ENCODE results near the gene TMTC4.

The TMTC4 gene

DNA sequence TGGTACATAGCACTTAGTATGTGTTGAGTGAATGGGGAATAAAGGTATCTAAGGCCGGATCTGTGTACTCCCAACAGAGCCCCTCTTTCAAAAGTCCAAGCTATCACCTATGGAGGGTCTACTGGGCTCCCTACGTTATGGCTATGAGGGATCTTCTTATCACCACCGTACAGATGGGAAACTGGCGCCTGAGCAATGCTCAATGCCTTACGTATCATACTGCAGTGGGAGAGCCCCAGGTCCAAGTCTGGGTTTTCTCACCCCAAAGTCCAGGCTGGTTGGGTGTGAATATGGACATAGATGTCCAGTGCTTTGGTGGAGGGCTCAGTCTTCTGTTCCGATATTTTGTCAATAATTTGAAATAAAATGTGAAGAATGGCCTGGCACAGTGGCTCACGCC, 72.9 kb downstream of the TMTC4 start:
- no peak overlapping the region for H3K4me3 ChIP-seq (ENCODE audit: low read depth, low read length)
- H3K4me1 ChIP-seq (ENCODE audit: control insufficient read depth, insufficient read depth, low read length) = no peaks in the 10 kb centered on the region
- H3K9me3 ChIP-seq (ENCODE audit: control insufficient read depth, insufficient read depth, low read length) = no peaks in the 10 kb centered on the region
- H3K27me3 ChIP-seq (ENCODE audit: control insufficient read depth, insufficient read depth, low read length) = no peaks in the 10 kb centered on the region
- H3K9ac ChIP-seq (ENCODE audit: low read depth, low read length) = no peak overlapping the region
- H3K27ac ChIP-seq (ENCODE audit: low read depth, low read length) = no peak overlapping the region
- H3K36me3 ChIP-seq (ENCODE audit: control insufficient read depth, insufficient read depth, low read length) = no peaks in the 10 kb centered on the region

DNA sequence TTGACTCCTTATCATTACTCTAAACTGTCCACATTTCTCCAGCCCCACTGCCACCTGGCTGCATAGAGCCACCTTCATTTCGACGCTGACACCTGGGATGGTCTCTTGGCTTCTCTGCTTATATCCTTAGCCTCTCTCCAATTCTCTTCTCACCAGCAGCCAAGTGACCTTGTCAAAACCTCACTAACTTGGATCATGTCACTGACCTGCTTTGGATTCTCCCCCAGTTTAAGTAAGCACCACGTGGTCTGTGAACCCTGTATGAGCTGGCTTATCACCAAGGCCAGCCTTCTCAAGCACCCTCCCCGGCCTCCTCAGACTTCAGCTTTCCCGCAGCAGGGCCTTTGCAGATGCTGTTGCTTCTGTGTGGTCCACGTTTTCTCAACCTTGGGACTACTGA, 73.7 kb downstream of the TMTC4 start:
- H3K27ac ChIP-seq (ENCODE audit: low read depth, low read length) = no peak overlapping the region
- no peaks in the 10 kb centered on the region for H3K9me3 ChIP-seq (ENCODE audit: control insufficient read depth, insufficient read depth, low read length)
- H3K4me3 ChIP-seq (ENCODE audit: low read depth, low read length) = no peak overlapping the region
- no peaks in the 10 kb centered on the region for H3K27me3 ChIP-seq (ENCODE audit: control insufficient read depth, insufficient read depth, low read length)
- H3K36me3 ChIP-seq (ENCODE audit: control insufficient read depth, insufficient read depth, low read length) = no peaks in the 10 kb centered on the region
- H3K9ac ChIP-seq (ENCODE audit: low read depth, low read length) = no peak overlapping the region
- no peaks in the 10 kb centered on the region for H3K4me1 ChIP-seq (ENCODE audit: control insufficient read depth, insufficient read depth, low read length)

- Histone ChIP-seq H3K4me1 (ENCODE audit: control insufficient read depth, insufficient read depth, low read length) (no peaks in the 10 kb centered on the region), H3K36me3 (ENCODE audit: control insufficient read depth, insufficient read depth, low read length) (no peaks in the 10 kb centered on the region), H3K27me3 (ENCODE audit: control insufficient read depth, insufficient read depth, low read length) (no peaks in the 10 kb centered on the region), H3K9me3 (ENCODE audit: control insufficient read depth, insufficient read depth, low read length) (no peaks in the 10 kb centered on the region), H3K9ac (ENCODE audit: low read depth, low read length) (no peak overlapping the region), H3K27ac (ENCODE audit: low read depth, low read length) (no peak overlapping the region), H3K4me3 (ENCODE audit: low read depth, low read length) (no peak overlapping the region)
Observed at GRCh38 chr13:100600461-100600860, 74.1 kb downstream of the TMTC4 start.

DNA sequence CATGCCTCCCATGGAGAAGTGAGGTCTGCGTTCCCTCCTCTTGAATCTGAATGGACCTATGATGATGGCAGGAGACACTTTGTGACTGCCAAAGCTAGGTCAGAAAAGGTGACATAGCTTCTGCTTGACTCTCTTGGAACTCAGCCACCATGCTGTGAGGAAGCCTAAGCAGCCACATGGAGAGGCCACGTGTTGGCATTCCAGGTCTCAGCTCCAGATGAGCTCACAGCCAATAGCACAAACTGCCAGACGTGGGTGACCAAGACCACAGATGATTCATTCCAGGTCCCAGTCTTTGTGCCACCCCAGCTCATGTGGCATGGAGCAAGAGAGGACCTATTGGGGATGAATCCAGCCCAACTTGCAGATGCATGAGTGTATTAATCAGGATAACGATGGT, 77.3 kb downstream of the TMTC4 start:
- Histone ChIP-seq H3K36me3 (ENCODE audit: control insufficient read depth, insufficient read depth, low read length) (no peaks in the 10 kb centered on the region), H3K4me3 (ENCODE audit: low read depth, low read length) (no peak overlapping the region), H3K27ac (ENCODE audit: low read depth, low read length) (no peak overlapping the region), H3K9me3 (ENCODE audit: control insufficient read depth, insufficient read depth, low read length) (no peaks in the 10 kb centered on the region), H3K4me1 (ENCODE audit: control insufficient read depth, insufficient read depth, low read length) (no peaks in the 10 kb centered on the region), H3K27me3 (ENCODE audit: control insufficient read depth, insufficient read depth, low read length) (no peaks in the 10 kb centered on the region), H3K9ac (ENCODE audit: low read depth, low read length) (no peak overlapping the region)

GRCh38 chr13:100596516-100596915, 78.1 kb downstream of the TMTC4 start:
- Histone ChIP-seq H3K9ac (ENCODE audit: low read depth, low read length) (no peak overlapping the region), H3K36me3 (ENCODE audit: control insufficient read depth, insufficient read depth, low read length) (no peaks in the 10 kb centered on the region), H3K27ac (ENCODE audit: low read depth, low read length) (no peak overlapping the region), H3K9me3 (ENCODE audit: control insufficient read depth, insufficient read depth, low read length) (no peaks in the 10 kb centered on the region), H3K27me3 (ENCODE audit: control insufficient read depth, insufficient read depth, low read length) (no peaks in the 10 kb centered on the region), H3K4me1 (ENCODE audit: control insufficient read depth, insufficient read depth, low read length) (no peaks in the 10 kb centered on the region), H3K4me3 (ENCODE audit: low read depth, low read length) (no peak overlapping the region)

DNA sequence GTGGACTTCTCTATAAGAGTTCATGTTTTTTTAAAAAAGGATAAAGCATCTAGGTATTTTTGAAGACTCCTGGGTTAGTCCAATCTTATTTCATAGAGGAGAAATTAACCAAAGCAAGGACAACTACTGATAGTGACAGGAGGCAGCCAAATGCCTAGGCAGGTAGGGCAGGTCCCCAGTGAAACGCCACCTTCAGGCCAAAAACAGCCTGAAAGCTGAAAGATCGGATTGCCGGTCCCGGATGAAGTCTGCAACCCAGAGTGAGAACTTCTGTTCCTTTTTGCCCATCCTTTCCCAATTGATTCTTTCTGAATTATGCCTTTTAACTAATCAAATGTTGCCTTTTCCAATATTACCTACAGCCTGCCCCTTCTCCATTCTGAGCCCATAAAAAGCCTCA, 79.9 kb downstream of the TMTC4 start:
- Histone ChIP-seq H3K27ac (ENCODE audit: low read depth, low read length) (no peak overlapping the region), H3K4me3 (ENCODE audit: low read depth, low read length) (no peak overlapping the region), H3K9ac (ENCODE audit: low read depth, low read length) (no peak overlapping the region), H3K4me1 (ENCODE audit: control insufficient read depth, insufficient read depth, low read length) (no peaks in the 10 kb centered on the region), H3K27me3 (ENCODE audit: control insufficient read depth, insufficient read depth, low read length) (no peaks in the 10 kb centered on the region), H3K36me3 (ENCODE audit: control insufficient read depth, insufficient read depth, low read length) (no peaks in the 10 kb centered on the region), H3K9me3 (ENCODE audit: control insufficient read depth, insufficient read depth, low read length) (no peaks in the 10 kb centered on the region)

DNA sequence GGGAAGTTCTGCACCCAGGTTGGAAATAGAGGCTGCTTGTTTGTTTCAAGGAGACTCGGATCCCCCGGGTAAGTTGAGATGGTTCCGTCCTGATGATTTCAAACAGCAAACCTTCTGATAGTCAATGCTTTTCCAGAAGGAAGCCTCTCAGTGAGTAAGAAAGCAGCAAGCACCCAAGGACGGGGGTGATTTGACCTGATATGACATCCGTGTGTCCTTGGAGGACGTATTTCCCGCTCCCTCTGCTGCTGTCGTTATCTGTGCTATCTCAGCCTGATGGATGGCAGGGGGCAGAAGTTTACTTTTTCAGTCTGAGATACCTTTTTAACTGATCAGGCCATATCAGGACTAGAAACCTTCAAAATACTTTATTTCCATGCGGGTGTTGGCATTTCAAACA, 80.3 kb downstream of the TMTC4 start:
- H3K36me3 ChIP-seq (ENCODE audit: control insufficient read depth, insufficient read depth, low read length) = no peaks in the 10 kb centered on the region
- H3K27me3 ChIP-seq (ENCODE audit: control insufficient read depth, insufficient read depth, low read length) = peaks cover 2% of the 10 kb centered on the region; the same call in 1 of the 2 replicates
- no peaks in the 10 kb centered on the region for H3K4me1 ChIP-seq (ENCODE audit: control insufficient read depth, insufficient read depth, low read length)
- H3K9me3 ChIP-seq (ENCODE audit: control insufficient read depth, insufficient read depth, low read length) = no peaks in the 10 kb centered on the region
- H3K9ac ChIP-seq (ENCODE audit: low read depth, low read length) = no peak overlapping the region
- no peak overlapping the region for H3K27ac ChIP-seq (ENCODE audit: low read depth, low read length)
- no peak overlapping the region for H3K4me3 ChIP-seq (ENCODE audit: low read depth, low read length)

- Histone ChIP-seq H3K4me1 (ENCODE audit: control insufficient read depth, insufficient read depth, low read length) (no peaks in the 10 kb centered on the region; the same call in 1 of the 2 replicates), H3K9ac (ENCODE audit: low read depth, low read length) (no peak overlapping the region), H3K9me3 (ENCODE audit: control insufficient read depth, insufficient read depth, low read length) (no peaks in the 10 kb centered on the region), H3K27me3 (ENCODE audit: control insufficient read depth, insufficient read depth, low read length) (peaks cover 8% of the 10 kb centered on the region; the same call in 1 of the 2 replicates), H3K4me3 (ENCODE audit: low read depth, low read length) (no peak overlapping the region), H3K27ac (ENCODE audit: low read depth, low read length) (no peak overlapping the region), H3K36me3 (ENCODE audit: control insufficient read depth, insufficient read depth, low read length) (no peaks in the 10 kb centered on the region)
Observed at GRCh38 chr13:100589178-100589725, 85.3 kb downstream of the TMTC4 start.

- Histone ChIP-seq H3K9ac (ENCODE audit: low read depth, low read length) (peak within 1 kb of the TSS; percentile 73), H3K4me3 (ENCODE audit: low read depth, low read length) (peak within 1 kb of the TSS; percentile 81), H3K9me3 (ENCODE audit: control insufficient read depth, insufficient read depth, low read length) (no peaks in the 10 kb centered on the region), H3K27me3 (ENCODE audit: control insufficient read depth, insufficient read depth, low read length) (peaks cover 8% of the 10 kb centered on the region; the same call in 1 of the 2 replicates), H3K27ac (ENCODE audit: low read depth, low read length) (no peak within 1 kb of the TSS), H3K36me3 (ENCODE audit: control insufficient read depth, insufficient read depth, low read length) (no peaks in the 10 kb centered on the region), H3K4me1 (ENCODE audit: control insufficient read depth, insufficient read depth, low read length) (no peaks in the 10 kb centered on the region; the same call in 1 of the 2 replicates)
Observed at GRCh38 chr13:100588331-100589177, 86.0 kb downstream of the TMTC4 start, which contains the start of gene GGACT. Gene GGACT, minus strand, starts transcription at chr13:100588789. Its CDS starts 56,198 bp downstream, at chr13:100532591.

GRCh38 chr13:100584896-100585295, 89.7 kb downstream of the TMTC4 start:
- H3K36me3 ChIP-seq (ENCODE audit: control insufficient read depth, insufficient read depth, low read length) = no peaks in the 10 kb centered on the region
- no peak overlapping the region for H3K9ac ChIP-seq (ENCODE audit: low read depth, low read length)
- no peak overlapping the region for H3K27ac ChIP-seq (ENCODE audit: low read depth, low read length)
- no peaks in the 10 kb centered on the region for H3K9me3 ChIP-seq (ENCODE audit: control insufficient read depth, insufficient read depth, low read length)
- no peaks in the 10 kb centered on the region; the same call in 1 of the 2 replicates for H3K4me1 ChIP-seq (ENCODE audit: control insufficient read depth, insufficient read depth, low read length)
- H3K27me3 ChIP-seq (ENCODE audit: control insufficient read depth, insufficient read depth, low read length) = peaks cover 8% of the 10 kb centered on the region; the same call in 1 of the 2 replicates
- no peak overlapping the region for H3K4me3 ChIP-seq (ENCODE audit: low read depth, low read length)

GRCh38 chr13:100581504-100581903, 93.1 kb downstream of the TMTC4 start:
- Histone ChIP-seq H3K9me3 (ENCODE audit: control insufficient read depth, insufficient read depth, low read length) (no peaks in the 10 kb centered on the region), H3K4me3 (ENCODE audit: low read depth, low read length) (no peak overlapping the region), H3K27me3 (ENCODE audit: control insufficient read depth, insufficient read depth, low read length) (no peaks in the 10 kb centered on the region), H3K4me1 (ENCODE audit: control insufficient read depth, insufficient read depth, low read length) (no peaks in the 10 kb centered on the region), H3K27ac (ENCODE audit: low read depth, low read length) (no peak overlapping the region), H3K36me3 (ENCODE audit: control insufficient read depth, insufficient read depth, low read length) (no peaks in the 10 kb centered on the region), H3K9ac (ENCODE audit: low read depth, low read length) (no peak overlapping the region)
